ACC112 (cell line): ENCODE results near the gene VWA1.
"Not testable (repeated sequence)": the region's sequence is repeated elsewhere in the genome, so short reads cannot be mapped to it uniquely, and the experiment has no call there.

Experiments
- H2AFZ ChIP-seq: fragments of 200-600 bp; sonication (generic); one replicate; pipeline ENCODE4 v1.6.0; 2017; ENCODE audit warnings: antibody characterized with exemption, low read length; ENCODE audit not compliant: unreplicated experiment
- H3K27ac ChIP-seq: fragments of 200-600 bp; sonication (generic); 2 replicates; pipeline ENCODE4 v1.5.1; 2014; ENCODE audit warnings: low read depth, mild to moderate bottlenecking, antibody characterized with exemption, low read length, moderate library complexity
- H3K27me3 ChIP-seq: fragments of 200-600 bp; sonication (generic); 2 replicates; pipeline ENCODE4 v1.6.1; 2014; ENCODE audit warnings: mild to moderate bottlenecking, antibody characterized with exemption, low read length, moderate library complexity, mixed read lengths; ENCODE audit not compliant: insufficient read depth
- H3K36me3 ChIP-seq: fragments of 200-600 bp; sonication (generic); 2 replicates; pipeline ENCODE4 v1.6.1; 2016; ENCODE audit warnings: mild to moderate bottlenecking, antibody characterized with exemption, low read length, moderate library complexity, mixed read lengths; ENCODE audit not compliant: insufficient read depth
- H3K4me1 ChIP-seq: fragments of 200-600 bp; sonication (generic); one replicate; pipeline ENCODE4 v1.6.1; 2016; ENCODE audit warnings: low read length, mixed read lengths; ENCODE audit not compliant: insufficient read depth, unreplicated experiment, control insufficient read depth
- H3K4me3 ChIP-seq: fragments of 200-600 bp; sonication (generic); 2 replicates; pipeline ENCODE4 v1.5.1; 2014; ENCODE audit warnings: mild to moderate bottlenecking, low read depth, low read length
- H3K79me2 ChIP-seq: fragments of 200-600 bp; sonication (generic); one replicate; pipeline ENCODE4 v1.6.0; 2016; ENCODE audit warnings: low read length; ENCODE audit not compliant: control insufficient read depth, unreplicated experiment, insufficient read depth

The VWA1 gene

DNA sequence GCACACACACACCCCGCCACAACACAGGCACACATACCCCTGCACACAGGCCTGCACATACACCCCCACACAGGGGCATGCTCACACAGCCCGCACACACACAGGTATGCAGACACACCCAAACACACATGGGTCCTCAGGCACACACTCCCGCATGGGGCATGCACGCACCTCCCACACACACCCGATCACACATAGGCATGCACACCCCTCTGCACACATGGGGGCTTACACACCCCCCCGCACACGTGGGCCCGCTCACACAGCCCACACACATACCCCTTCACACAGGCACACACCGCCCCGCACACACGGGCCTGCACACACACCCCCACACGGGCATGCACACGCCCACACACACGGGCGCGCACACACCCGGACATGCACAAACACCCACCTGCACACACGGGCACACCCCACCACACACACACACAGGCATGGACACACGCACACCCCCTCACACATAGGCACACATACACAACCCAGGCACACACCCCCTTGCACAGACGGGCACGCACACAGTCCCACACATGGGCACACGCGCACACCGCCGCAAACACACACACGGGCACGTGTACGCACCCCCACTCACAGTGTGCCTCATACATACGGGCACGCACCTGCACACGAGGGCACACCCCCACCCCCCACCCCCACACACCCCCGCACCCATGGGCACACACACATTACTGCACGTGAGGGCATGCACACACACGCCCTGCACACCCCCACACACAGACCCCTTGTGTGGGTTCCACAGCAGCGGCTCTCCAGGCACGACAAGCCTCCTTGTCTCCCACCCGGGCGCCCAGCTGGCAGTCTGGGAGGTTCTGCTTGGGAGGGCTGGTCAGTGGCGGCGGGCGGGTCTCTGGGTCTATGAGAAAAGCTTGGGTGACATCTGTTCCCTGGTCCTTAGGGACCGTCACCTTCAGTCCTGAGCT is 44.3 kb downstream of the VWA1 start:
- Histone ChIP-seq H3K79me2 (peaks cover 32% of the 10 kb centered on the region), H3K27me3 (no peaks in the 10 kb centered on the region), H3K36me3 (peaks cover 26% of the 10 kb centered on the region; the same call in 1 of the 2 replicates), H2AFZ (no peak overlapping the region), H3K4me3 (no peak overlapping the region), H3K4me1 (no peaks in the 10 kb centered on the region), H3K27ac (no peak overlapping the region)

DNA sequence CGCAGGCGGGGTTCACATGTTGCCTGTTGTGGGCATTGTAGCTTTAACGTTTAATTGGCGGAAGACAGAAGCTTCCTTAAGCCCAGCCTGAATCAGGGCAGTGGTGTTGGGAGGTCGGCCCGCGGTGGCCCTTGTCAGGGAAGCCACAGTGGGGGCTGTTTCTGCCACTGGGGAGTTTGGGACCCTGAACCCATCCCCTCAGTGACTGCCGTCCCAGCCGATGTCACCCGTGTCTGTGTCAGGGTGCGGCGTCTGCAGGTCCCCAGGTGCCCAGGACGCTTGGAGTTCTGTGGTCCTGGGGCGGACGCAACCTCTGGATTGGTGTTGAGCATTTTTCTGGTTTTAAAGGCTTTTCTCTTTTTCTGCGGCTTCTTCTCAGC is 45.0 kb downstream of the VWA1 start:
- H3K36me3 ChIP-seq = peaks cover 26% of the 10 kb centered on the region; the same call in 1 of the 2 replicates
- not testable (repeated sequence) for H3K4me1 ChIP-seq

DNA sequence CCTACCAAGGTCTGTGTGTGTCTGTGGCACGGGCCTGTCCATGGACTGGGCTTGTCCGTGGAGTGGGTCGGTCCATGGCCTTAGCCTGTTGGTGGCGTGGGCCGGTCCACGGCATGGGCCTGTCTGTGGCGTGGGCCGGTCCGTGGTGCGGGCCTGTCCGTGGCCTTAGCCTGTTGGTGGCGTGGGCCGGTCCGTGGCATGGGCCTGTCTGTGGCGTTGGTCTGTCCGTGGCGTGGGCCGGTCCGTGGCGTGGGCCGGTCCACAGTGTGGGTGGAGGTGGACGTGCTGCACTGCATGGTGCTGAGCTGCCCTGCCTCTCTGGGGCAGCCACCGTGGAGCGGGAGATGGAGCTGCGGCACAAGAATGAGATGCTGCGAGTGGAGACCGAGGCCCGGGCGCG is 46.3 kb downstream of the VWA1 start:
- Histone ChIP-seq H3K36me3 (peaks cover 26% of the 10 kb centered on the region; the same call in 1 of the 2 replicates), H3K79me2 (peaks cover 16% of the 10 kb centered on the region)
- not testable (repeated sequence) for H2AFZ ChIP-seq, H3K4me1 ChIP-seq, H3K27me3 ChIP-seq, H3K27ac ChIP-seq, H3K4me3 ChIP-seq

More for the DNA sequence above, 45.0 kb downstream of the VWA1 start:
- H3K27me3 ChIP-seq, H3K4me3 ChIP-seq, H3K27ac ChIP-seq, H2AFZ ChIP-seq: not testable (repeated sequence)
- H3K79me2 ChIP-seq = peaks cover 28% of the 10 kb centered on the region

DNA sequence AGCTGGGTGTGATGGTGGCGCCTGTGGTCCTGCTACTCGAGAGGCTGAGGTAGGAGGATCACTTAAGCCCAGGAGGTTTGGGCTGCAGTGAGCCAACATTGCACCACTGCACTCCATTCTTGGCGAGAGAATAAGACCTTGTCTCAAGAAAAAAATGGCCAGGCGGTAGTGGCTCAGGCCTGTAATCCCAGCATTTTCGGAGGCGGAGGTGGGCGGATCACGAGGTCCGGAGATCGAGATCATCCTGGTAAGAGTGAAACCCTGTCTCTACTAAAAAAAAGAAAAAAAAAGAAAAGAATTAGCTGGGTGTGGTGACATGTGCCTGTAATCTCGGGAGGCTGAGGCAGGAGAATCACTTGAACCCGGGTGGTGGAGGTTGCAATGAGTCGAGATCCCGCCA is 47.4 kb downstream of the VWA1 start:
- no peaks in the 10 kb centered on the region for H3K4me1 ChIP-seq
- H3K27me3 ChIP-seq = no peaks in the 10 kb centered on the region
- no peak overlapping the region for H3K27ac ChIP-seq
- H3K4me3 ChIP-seq = no peak overlapping the region
- H3K36me3 ChIP-seq = peaks cover 26% of the 10 kb centered on the region; the same call in 1 of the 2 replicates
- no peak overlapping the region for H2AFZ ChIP-seq
- H3K79me2 ChIP-seq = peaks cover 9% of the 10 kb centered on the region

DNA sequence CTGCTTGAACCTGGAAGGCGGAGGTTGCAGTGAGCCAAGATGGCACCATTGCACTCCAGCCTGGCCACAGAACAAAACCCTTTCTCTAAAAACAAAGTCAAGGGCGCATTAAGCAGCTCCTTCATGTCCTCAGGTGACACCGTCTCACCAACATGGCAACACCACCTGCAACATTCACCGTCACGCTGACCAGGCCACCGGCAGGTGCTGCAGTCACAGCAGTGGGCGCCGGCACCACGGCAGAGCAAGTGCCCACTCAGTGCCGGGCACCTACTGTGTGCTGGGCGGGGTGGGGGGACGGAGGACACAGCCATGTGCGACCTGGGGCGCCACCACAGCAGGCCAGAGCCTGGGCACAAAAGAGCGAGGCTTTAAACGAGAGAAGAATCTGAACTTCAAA is 48.2 kb downstream of the VWA1 start:
- Histone ChIP-seq H3K79me2 (peaks cover 5% of the 10 kb centered on the region), H3K27ac (no peak overlapping the region), H3K4me3 (no peak overlapping the region), H3K36me3 (peaks cover 29% of the 10 kb centered on the region), H3K27me3 (no peaks in the 10 kb centered on the region), H2AFZ (no peak overlapping the region), H3K4me1 (no peaks in the 10 kb centered on the region)

DNA sequence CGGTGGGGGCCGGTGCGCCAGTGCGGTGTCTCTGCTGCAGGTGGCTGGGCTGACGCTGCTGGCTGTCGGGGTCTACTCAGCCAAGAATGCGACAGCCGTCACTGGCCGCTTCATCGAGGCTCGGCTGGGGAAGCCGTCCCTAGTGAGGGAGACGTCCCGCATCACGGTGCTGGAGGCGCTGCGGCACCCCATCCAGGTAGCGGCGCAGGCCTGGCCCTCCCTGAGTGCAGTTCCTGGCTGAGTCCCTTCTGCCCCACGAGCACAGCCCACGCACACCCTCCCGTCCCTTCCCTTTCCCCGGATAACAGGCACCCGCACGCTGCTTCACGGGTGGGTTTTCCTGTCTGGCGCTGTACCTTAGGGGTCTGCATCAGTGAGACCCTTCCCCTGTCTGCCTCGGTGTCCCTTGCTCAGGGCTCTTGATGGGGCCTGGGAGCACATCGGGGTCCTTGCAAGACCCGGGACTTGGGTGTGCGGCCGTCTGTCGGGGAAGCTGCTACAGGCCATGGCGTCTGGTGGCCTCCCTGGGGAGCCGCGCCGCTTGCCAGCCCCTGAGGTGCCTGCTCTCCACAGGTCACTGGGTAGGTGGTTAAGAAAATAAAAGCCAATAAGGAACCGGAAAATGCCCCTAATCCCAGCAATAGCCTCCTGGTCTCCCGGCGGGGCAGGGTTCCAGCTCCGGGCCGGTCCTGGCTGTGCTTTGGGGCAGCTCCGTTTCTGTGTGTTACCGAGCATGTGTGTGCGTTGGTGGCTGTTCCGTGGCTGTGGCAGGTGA is 49.7 kb downstream of the VWA1 start:
- peaks cover 36% of the 10 kb centered on the region for H3K36me3 ChIP-seq
- not testable (repeated sequence) for H3K79me2 ChIP-seq, H2AFZ ChIP-seq, H3K4me1 ChIP-seq, H3K27me3 ChIP-seq, H3K27ac ChIP-seq, H3K4me3 ChIP-seq

DNA sequence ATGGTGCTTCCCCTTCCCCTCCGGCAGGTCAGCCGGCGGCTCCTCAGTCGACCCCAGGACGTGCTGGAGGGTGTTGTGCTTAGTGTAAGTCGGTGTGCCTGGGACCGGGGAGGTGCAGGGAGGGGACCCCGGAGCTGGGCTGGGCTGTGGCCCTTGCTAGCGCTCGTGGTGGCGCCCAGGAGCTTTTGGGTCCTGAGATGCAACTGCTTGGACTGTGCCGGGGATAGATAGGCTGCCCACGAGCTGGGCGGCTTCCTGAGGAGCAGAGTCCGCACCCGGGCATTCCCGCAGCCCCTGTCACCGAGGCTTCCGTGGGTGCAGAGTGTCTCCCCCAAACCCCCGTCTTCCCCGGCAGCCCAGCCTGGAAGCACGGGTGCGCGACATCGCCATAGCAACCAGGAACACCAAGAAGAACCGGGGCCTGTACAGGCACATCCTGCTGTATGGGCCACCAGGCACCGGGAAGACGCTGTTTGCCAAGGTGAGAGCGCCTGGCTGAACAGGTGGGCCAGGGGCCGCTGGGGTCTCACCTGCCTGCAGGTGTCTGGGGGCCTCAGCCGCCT is 50.3 kb downstream of the VWA1 start:
- H3K27ac ChIP-seq, H2AFZ ChIP-seq, H3K4me1 ChIP-seq, H3K79me2 ChIP-seq, H3K4me3 ChIP-seq, H3K27me3 ChIP-seq: not testable (repeated sequence)
- peaks cover 42% of the 10 kb centered on the region for H3K36me3 ChIP-seq

DNA sequence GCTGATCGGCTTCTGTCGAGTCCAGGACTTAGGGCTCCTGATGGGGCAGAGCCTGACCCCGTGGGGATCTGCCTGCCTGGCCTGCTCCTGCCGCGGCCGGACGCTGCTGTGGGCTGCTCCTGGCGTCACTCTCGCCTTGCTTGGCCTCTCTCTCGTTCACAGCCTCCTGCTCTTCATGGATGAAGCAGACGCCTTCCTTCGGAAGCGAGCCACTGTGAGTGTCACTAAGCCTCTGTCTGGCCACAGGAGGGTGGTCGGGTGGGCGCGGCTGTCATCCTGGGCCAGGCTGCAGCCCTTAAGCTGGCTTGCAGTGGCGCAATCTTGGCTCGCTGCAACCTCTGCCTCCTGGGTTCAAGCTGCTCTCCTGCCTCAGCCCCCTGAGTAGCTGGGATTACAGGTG is 52.2 kb downstream of the VWA1 start:
- Histone ChIP-seq H3K4me1 (no peaks in the 10 kb centered on the region), H3K27ac (no peak overlapping the region), H3K79me2 (peaks cover 2% of the 10 kb centered on the region), H3K27me3 (no peaks in the 10 kb centered on the region), H3K36me3 (peaks cover 54% of the 10 kb centered on the region), H2AFZ (no peak overlapping the region), H3K4me3 (no peak overlapping the region)

DNA sequence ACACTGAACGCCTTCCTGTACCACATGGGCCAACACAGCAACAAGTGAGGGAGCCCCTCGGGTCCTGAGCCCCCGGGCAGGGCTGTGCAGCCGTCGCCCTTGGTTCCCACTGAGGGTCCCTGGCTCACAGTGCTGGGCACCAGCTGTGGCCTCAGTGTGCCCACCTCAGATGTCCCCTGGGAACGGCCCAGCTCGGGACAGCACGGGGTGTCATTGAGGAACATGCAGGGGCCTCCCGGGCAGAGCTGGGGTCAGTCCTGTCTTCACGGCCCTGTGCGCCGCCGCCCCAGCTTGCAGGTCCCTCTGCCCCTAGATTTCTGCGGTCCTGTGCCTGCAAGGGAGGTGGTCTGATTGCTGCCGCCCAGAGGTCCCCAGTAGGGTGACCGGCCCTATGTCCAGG is 53.7 kb downstream of the VWA1 start:
- Histone ChIP-seq H3K27ac (no peak overlapping the region), H3K79me2 (no peaks in the 10 kb centered on the region), H3K4me1 (no peaks in the 10 kb centered on the region), H3K4me3 (no peak overlapping the region), H3K36me3 (peaks cover 52% of the 10 kb centered on the region), H3K27me3 (no peaks in the 10 kb centered on the region), H2AFZ (no peak overlapping the region)

DNA sequence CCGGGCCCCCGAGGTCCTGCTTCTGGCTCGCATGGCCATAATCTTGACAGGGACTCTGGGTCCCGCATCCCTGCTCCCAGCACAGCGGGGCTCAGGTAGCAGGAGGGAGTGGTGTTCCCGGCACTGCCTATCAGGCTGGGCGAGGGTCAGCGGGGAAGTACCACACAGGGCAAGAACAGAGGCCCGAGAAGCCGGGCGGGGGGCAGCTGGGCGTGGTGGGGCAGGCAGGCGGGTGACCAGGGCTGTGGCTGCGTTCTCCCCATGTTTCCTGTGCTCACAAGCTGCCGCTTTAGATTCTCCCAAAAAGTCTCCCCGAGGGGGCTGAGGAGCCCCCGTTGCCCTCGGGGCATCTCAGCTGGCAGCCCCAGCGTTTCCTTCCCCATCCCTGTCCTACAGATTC is 54.4 kb downstream of the VWA1 start:
- no peak overlapping the region for H3K4me3 ChIP-seq
- no peaks in the 10 kb centered on the region for H3K27me3 ChIP-seq
- H3K79me2 ChIP-seq = no peaks in the 10 kb centered on the region
- no peak overlapping the region for H2AFZ ChIP-seq
- H3K4me1 ChIP-seq = no peaks in the 10 kb centered on the region
- H3K36me3 ChIP-seq = peaks cover 49% of the 10 kb centered on the region
- no peak overlapping the region for H3K27ac ChIP-seq
